NCI-H2029 (cell line): Measurements from ENCODE around the gene EFNB1.
A peak's percentile ranks its signal among the peaks of the same experiment; 100 is the strongest.

ENCODE experiments used
- DNase-seq: peaks from one replicate; lab custom pipeline; 2025; lab: John Stamatoyannopoulos, UW

EFNB1 gene

GRCh38 chrX:68827848-68828624 lies 785 bp upstream of the EFNB1 start:
- DNase-seq: peak; percentile 52

DNA sequence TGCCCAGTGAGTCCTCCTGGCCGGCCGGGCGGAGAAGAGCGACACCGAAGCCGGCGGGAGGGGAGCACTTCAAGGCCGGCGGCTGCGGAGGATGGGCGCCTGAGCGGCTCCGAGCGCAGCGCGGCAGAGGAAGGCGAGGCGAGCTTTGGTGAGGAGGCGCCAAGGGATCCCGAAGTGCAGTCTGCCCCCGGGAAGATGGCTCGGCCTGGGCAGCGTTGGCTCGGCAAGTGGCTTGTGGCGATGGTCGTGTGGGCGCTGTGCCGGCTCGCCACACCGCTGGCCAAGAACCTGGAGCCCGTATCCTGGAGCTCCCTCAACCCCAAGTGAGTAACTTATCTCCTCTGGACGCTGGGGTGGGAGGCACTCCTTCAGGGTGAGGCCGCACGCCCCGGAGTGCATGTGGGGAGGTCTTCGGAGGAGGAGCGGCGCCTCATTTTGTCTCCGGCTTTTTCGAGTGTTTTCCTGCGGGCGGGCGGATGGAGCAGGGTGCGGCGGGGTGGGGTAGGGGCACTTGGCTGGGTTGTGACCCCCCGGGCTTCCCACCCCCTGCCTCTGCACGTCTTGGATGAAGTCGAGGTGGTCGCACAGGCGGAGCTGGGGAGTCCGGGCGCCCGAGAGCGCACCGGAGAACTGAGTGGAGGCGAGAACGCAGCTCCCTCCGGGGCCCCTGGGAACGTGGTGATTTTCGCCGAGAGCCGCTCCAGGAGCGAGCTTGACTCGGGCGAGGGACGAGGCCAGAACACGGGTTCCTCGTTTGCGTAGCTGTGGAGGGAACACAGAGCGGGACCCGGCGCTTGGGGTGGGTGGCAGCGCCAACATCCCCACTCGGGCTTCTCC lies 979 bp downstream of the EFNB1 start:
- DNase-seq: no peak

DNA sequence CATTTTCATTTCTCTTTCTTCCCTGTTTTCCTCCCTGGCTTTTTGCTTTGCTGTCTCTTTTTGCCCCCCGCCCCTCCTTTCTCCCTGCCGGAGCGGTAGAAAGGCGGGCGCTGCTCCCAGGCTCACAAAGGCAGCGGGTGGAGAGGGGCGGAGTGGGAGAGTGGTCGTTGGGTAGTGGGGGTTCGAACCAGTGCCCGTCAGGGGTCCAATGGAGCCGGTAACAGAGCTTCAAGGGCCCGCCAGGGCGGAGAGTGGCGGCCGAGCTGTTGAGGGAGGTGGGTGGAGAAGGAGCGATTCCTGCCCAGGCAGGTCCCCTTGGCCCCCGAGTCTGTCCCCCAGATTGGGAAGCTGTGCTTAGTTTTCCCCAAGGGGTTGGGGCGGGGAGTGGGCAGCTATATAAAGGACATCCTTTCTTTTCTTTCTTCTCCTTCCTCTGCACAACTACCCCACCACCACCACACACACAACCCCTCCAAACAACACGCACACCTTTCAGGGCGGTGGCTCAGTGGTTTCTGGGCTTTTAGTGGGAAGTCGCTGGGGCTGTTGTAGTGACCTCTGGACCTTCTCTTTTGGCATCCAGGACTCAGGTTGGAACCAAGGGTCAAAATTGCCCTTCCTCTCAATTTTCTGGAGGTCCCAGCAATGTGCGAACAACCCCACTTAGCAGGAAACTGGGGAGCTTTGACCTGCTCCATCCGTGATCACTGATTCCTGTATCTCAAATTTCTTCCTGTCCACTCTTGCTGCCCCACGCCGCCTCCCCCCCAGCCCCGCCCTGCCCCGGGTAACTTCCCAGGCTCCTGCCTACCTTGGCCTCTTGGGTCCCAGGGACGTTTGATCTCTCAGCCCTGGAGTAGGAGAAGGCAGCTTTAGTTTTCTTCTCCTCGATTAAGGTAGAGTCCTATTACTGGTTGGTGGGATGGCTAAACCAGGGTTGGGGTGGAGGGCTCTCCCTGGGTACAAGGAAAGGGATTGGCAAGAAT lies 1.9 kb downstream of the EFNB1 start:
- DNase-seq: no peak

DNA sequence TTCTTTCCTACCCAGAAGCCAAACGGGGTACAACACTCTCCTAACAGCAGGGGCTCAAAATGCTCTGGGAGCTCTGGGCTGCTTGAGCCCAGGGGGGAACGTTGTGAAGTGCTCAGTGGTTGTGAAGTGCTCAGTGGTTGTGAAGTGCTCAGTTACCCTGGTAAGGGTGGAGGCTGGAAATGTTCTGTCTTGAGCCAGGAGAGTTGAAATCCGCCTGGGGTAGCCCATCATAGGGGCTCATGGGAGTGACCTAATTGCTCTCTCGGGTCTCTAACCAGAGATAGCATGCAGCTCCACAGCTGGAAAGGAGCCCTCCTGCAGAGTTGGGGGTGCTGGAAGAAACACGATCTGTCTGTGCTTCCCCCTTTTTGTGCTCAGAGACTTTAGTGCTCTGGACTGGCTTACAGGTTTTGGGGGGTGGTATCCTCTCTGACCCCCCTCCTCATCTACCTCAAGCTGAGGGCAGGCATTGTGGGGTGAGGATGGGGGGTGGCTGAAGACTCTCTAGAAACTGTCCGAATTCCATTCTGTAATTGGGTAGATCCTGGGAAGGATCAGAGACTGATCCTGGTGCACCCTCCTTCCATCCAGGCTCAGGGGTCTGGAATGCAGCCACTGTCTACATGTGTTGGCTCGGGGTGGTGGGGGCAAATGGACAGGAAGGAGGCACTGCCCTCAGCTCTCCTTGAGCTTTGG lies 2.7 kb downstream of the EFNB1 start:
- no peak for DNase-seq

DNA sequence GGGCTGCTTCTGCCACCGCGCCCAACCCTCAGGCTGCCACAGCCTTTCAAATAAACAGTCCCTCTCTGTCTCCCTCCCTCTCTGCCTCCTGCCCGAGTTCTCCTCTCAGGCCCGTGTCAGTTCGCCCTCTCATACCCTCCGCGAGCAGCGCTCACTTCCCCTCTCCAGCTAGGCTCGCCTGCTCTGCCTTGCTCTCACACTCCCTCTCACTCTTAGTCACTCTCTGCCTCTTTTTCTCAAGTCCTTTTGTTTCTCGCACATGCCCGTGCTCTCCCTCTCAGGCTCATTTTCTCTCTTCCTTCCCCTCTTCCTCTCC lies 3.2 kb downstream of the EFNB1 start:
- DNase-seq: no peak

GRCh38 chrX:68832516-68833447 lies 4.0 kb downstream of the EFNB1 start:
- DNase-seq: no peak

GRCh38 chrX:68833448-68833805 lies 4.6 kb downstream of the EFNB1 start:
- no peak for DNase-seq

GRCh38 chrX:68833855-68834331 lies 5.1 kb downstream of the EFNB1 start:
- no peak for DNase-seq

DNA sequence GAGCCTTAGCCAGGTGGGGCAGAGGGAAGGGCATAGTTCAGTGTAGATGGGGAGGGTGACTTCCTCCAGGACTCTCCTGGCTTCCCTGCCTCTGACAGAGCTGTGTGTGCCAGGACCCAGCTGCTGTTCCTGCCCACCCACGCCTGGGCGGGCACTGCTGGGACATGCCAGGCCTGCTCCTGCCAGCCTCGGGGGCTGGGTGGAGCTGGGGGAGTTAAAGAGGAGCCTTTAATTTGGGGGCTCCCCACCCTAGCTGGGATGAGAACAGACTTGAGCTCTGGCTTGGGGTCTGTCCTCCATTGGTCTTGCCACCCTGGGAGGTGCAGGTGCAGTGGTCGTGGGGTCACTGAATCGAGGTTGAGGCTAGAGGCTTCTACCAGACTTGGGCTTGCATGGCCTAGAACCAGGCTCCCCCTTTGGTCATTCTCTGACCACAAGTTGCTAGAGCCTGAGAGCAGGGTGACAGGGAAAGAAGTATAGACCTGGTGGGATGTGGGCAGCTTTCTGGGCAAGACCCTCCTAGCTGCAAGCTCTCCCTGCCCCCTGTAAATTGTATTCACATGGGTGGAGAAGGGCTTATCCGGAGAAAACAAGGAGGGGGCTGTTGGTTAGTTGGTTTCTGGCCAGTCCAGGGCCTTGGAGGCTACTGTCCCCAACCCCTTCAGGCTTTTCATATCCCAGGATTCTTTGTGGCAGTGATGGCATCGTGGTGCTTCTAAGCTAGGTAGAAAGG lies 5.7 kb downstream of the EFNB1 start:
- DNase-seq: no peak

- no peak for DNase-seq
These were observed 6.3 kb downstream of the EFNB1 start for GRCh38 chrX:68835104-68835442.

DNA sequence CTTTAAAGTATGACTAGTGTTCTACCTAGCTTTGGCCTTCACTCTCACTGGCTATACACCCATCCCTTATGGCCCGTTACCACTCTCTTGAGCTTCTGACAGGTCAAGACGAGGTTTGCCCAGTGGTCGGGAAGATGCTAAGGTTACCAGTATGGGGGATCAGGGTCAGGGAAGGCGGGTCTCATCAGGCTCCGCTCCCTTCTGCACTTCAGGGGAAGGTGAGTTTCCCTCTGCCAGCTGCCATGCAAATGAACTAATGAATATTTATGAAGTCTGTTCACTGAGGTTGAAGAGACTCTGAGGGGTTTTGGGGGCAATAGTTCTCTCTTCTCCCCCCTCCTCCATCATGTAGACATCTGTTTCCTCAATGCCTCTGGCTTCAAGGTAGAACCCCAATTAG lies 6.6 kb downstream of the EFNB1 start:
- no peak for DNase-seq

DNA sequence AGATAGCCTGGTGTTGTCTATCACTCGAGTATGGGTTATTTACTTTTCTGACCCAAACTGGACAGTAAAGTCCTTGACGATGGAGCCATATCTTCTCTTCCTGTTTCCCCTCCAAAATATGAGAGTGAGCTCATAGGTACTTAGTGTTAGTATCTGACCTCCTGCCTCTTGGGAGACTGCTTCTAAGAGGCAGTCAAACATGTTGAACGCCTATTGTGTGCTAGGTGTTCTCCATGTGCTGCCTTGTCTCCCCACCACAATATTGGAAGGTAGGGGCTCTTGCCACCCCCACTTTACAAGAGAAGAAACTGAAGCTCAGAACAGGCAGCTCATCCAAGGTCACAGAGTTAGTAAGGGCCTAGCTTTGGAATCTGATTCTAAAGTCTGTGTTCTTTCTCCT lies 8.3 kb downstream of the EFNB1 start:
- no peak for DNase-seq

DNA sequence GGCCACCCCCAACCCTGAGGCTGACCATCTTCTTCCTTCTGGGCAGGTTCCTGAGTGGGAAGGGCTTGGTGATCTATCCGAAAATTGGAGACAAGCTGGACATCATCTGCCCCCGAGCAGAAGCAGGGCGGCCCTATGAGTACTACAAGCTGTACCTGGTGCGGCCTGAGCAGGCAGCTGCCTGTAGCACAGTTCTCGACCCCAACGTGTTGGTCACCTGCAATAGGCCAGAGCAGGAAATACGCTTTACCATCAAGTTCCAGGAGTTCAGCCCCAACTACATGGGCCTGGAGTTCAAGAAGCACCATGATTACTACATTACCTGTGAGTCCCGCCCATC lies 9.7 kb downstream of the EFNB1 start:
- DNase-seq: no peak

DNA sequence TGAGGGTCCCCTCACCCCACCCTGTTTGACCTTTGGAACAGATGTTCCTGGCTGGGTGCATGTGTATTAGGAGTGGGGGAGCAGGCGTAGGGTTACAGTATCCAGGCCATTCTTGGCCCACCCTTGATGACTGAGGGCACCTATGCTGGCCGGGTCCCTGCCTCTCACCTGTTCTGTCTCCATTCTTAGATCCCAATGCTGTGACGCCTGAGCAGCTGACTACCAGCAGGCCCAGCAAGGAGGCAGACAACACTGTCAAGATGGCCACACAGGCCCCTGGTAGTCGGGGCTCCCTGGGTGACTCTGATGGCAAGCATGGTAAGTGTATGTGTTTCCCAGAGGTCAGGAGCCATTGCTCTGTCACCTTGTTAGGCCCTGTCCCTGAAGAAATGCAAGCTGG lies 10.9 kb downstream of the EFNB1 start:
- no peak for DNase-seq

DNA sequence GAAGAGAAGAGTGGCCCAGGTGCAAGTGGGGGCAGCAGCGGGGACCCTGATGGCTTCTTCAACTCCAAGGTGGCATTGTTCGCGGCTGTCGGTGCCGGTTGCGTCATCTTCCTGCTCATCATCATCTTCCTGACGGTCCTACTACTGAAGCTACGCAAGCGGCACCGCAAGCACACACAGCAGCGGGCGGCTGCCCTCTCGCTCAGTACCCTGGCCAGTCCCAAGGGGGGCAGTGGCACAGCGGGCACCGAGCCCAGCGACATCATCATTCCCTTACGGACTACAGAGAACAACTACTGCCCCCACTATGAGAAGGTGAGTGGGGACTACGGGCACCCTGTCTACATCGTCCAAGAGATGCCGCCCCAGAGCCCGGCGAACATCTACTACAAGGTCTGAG lies 11.4 kb downstream of the EFNB1 start:
- DNase-seq: no peak

DNA sequence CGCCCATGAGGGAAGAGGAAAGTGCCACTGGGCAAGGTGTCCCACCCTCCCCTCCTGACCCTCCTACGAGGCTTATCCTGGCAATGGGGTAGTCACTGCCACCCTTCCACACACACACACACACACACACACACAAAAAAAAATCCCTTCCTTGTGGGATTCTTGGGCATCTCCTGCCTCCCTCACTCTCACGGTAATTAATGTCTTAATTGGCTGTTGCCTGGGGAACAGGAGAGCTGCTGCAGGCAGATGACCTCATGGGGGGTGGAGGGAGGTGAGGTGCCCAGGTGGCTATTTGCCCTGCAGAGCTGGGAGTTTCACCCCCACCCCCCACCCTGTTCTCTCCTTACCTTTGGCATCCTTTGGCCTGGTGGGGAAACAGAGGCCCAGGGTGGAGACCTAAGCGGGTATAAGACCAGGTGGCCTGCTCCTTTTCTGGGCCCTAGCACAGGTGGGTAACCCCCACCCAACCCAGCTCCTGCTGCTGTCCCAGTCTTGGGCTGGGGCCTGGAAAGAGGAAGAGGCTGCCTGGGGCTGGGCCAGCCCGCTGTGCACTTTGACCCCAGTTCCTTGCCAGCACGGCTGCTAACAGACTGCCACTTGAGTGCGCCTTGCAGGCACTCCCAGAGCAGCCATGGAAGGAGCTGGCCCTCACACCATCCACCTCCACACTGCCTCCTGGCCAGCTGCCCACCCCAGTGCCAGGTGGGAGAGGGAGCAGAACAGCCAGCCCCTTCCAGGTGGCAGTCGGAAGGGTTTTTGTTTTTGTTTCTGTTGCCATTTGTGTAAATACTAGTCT lies 12.6 kb downstream of the EFNB1 start:
- peak; percentile 69 for DNase-seq

- DNase-seq: no peak
These were observed 13.5 kb downstream of the EFNB1 start for GRCh38 chrX:68842351-68842750.

- peak; percentile 20 for DNase-seq
These were observed 14.2 kb downstream of the EFNB1 start for GRCh38 chrX:68842781-68843581.
